GM23248 (cell line): ENCODE data around the gene ADM.

Experiments used
- EZH2 ChIP-seq: fragments of 200-600 bp; sonication (generic); IDR thresholded peaks from 2 replicates; pipeline ENCODE4 v1.6.1; 2018; ENCODE audit warnings: antibody characterized with exemption, mild to moderate bottlenecking; ENCODE audit not compliant: insufficient read depth, poor library complexity, severe bottlenecking
- EZH2phosphoT487 ChIP-seq: fragments of 200-600 bp; sonication (generic); IDR thresholded peaks from 2 replicates; pipeline ENCODE4 v1.6.1; 2018; ENCODE audit warnings: antibody characterized with exemption, moderate library complexity, mild to moderate bottlenecking, low read depth; ENCODE audit not compliant: insufficient read depth

- TF ChIP-seq EZH2, result no peak
- TF ChIP-seq EZH2phosphoT487, result no peak
These were observed 15.1 kb downstream of the ADM start for GRCh38 chr11:10319702-10320558.
